ENCODE results near the gene BCL2L15. TPM values are rescaled to one million over a fixed set of nuclear protein-coding genes. Genes with fewer than 3 reads are reported as not detected.

BCL2L15 gene
- under 1 TPM; 0.13 to 0.89 (median 0.50) TPM for total RNA-seq

DNA sequence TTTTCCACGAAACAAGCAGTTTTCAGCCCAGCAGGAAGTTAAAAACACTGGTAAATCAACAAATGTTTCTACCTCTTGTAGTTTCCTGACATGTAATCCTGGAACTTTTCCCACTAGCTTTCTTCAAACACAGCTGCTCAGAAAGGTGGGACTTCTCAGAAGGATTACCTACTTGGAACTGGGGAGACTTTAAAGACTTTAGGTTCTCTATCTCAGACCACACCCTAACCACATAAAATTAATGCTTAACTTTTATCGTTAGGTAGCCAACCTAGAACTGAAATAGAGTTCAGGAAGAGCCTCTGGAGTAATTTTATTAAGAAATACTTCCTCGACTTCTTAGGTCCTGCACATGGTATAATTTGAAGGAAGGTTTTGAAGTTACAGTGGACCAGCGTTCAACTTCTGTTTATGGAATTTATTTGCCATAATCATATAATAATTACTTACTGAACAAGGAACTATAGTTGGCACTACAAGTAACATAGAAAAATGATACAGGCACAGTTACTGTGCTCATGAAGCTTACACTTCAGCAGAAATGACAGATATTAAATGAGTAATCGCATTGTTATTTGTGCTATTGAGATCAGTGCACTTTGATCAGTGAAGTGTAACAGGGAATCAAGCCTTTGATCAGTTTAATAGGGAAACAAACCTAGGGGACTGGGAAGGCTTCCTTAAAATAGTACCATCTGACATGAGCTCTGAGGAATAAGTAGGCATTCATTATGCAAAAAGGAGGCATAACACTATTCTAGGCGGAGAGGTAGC is at the start of gene BCL2L15:
Gene BCL2L15 (minus strand): TSS at position 180 of the 774 bp plus-strand sequence. CDS start 206 bp downstream, outside the sequence.
- Histone ChIP-seq H3K4me1 (peaks cover 7 to 8% of the 10 kb centered on the region in 2 donors), H3K9me3 (no peaks in the 10 kb centered on the region), H3K27ac (no peak within 1 kb of the TSS), H3K4me3 (replicated peaks in 1 of 3) (no peak within 1 kb of the TSS), H3K36me3 (no peaks in the 10 kb centered on the region), H3K27me3 (no peaks in the 10 kb centered on the region)
- no peak for DNase-seq
- TF ChIP-seq POLR2A (IDR thresholded peaks at IDR 0.05), result no peak
- TF ChIP-seq, protein P1, sequence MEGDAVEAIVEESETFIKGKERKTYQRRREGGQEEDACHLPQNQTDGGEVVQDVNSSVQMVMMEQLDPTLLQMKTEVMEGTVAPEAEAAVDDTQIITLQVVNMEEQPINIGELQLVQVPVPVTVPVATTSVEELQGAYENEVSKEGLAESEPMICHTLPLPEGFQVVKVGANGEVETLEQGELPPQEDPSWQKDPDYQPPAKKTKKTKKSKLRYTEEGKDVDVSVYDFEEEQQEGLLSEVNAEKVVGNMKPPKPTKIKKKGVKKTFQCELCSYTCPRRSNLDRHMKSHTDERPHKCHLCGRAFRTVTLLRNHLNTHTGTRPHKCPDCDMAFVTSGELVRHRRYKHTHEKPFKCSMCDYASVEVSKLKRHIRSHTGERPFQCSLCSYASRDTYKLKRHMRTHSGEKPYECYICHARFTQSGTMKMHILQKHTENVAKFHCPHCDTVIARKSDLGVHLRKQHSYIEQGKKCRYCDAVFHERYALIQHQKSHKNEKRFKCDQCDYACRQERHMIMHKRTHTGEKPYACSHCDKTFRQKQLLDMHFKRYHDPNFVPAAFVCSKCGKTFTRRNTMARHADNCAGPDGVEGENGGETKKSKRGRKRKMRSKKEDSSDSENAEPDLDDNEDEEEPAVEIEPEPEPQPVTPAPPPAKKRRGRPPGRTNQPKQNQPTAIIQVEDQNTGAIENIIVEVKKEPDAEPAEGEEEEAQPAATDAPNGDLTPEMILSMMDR (IDR thresholded peaks at IDR 0.05), result no peak
- intact Hi-C loops (cut with DNase I), result no loop called here
- 70 to 77% methylated on average over 6 of the region's 6 CpGs for WGBS, 2 donors

DNA sequence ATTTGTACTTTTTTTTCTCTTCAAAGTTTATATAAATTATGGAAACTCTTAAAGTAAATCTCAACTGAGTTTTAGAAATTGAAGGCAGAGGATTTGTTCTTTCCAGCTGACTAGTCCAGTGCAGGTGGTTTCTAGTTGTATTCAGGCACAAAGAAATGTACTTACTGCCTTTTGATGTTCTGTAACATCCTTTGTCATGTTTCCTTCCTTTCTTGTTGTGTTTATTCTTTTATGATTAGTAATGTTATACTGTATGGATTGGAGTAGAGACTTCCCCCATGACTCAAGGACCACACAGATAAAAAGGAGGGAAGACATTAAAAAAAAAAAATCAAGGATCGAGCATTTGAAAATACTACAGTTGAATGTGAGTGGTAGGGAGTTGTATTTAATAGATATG is 49.8 kb upstream of the BCL2L15 start:
- Histone ChIP-seq H3K9me3 (no peaks in the 10 kb centered on the region), H3K27me3 (no peaks in the 10 kb centered on the region), H3K4me1 (peaks cover 28 to 39% of the 10 kb centered on the region in 2 donors), H3K36me3 (peaks cover 9 to 11% of the 10 kb centered on the region in 2 donors), H3K27ac (no peak overlapping the region), H3K4me3 (replicated peaks in 1 of 3) (no peak overlapping the region)
- WGBS, 2 donors, result 78 to 85% methylated on average over 1 of the region's 1 CpG
- no peak for DNase-seq
- intact Hi-C loops (cut with DNase I), result no loop called here
- TF ChIP-seq, protein P1 (IDR thresholded peaks at IDR 0.05), result no peak
- TF ChIP-seq POLR2A (IDR thresholded peaks at IDR 0.05), result no peak

DNA sequence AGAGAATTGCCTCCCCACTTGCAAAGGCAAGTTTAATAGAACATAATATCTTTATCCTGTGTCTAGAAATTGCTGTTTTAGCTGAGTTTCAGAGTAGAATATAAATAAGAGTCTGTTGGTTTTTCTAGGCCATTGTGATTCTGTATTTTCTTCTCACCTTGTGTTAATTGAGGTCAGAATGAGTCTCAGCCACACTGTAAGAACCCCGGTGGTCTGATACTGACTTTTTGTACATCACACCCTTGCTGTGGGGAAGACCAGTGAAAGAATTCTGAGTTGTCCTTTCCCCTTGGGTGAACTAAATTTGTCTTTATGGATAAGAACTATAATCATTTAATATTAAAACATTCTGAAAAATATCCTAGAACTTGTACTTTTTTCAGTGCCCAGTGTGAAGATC is 48.6 kb upstream of the BCL2L15 start:
- no peak for DNase-seq
- peaks cover 40 to 48% of the 10 kb centered on the region in 2 donors for H3K4me1 ChIP-seq
- intact Hi-C loops (cut with DNase I), result no loop called here
- no peak overlapping the region for H3K4me3 ChIP-seq (replicated peaks in 1 of 3)
- H3K36me3 ChIP-seq, result peaks cover 6% of the 10 kb centered on the region in 2 donors
- no peak overlapping the region for H3K27ac ChIP-seq
- TF ChIP-seq, protein P1 (IDR thresholded peaks at IDR 0.05), result no peak
- TF ChIP-seq POLR2A (IDR thresholded peaks at IDR 0.05), result no peak
- no peaks in the 10 kb centered on the region for H3K9me3 ChIP-seq
- 78 to 84% methylated on average over 1 of the region's 1 CpG for WGBS, 2 donors
- no peaks in the 10 kb centered on the region for H3K27me3 ChIP-seq

DNA sequence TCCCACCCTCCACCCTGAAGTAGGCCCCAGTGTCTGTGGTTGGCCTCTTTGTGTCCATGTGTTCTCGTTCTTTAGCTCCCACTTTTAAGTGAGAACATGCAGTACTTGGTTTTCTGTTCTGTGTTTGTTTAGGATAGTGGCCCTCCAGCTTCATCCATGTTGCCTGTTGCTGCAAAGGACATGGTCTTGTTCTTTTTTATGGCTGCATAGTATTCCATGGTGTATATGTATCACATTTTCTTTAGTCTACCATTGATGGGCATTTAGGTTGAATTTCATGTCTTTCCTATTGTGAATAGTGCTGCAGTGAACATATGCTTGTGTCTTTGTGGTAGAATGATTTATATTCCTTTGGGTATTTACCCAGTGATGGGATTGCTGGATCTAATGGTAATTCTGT is 47.8 kb upstream of the BCL2L15 start:
- Histone ChIP-seq H3K9me3 (no peaks in the 10 kb centered on the region), H3K27me3 (no peaks in the 10 kb centered on the region), H3K4me1 (peaks cover 41 to 48% of the 10 kb centered on the region in 2 donors), H3K36me3 (no peaks in the 10 kb centered on the region), H3K4me3 (replicated peaks in 1 of 3) (no peak overlapping the region), H3K27ac (no peak overlapping the region)
- intact Hi-C loops (cut with DNase I), result no loop called here
- WGBS, 2 donors, result 96 to 100% methylated on average over 1 of the region's 1 CpG
- no peak for DNase-seq
- TF ChIP-seq POLR2A (IDR thresholded peaks at IDR 0.05), result no peak
- TF ChIP-seq, protein P1 (IDR thresholded peaks at IDR 0.05), result no peak

DNA sequence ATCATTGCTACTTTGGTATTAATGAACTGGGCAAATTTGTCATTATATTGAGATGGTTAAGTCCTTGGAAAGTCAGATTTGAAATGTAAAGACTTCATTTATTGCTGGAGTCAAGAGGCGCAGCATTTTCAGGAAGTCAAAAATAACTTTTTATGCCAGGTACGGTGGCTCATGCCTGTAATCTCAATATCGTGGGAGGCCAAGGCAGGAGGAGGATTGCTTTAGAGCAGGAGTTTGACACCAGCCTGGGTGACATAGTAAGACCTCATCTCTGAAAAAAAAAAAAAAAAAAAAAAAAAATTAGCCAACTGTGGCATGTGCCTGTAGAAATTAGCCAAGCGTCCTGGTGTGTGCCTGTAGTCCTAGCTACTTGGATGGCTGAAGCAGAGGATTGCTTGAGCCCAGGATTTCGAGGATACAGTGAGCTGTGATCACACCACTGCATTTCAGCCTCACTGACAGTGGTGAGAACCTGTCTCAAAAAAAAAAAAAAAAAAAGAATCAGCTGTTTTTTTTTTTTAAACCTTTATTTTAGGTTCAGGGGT is 47.2 kb upstream of the BCL2L15 start:
- H3K27me3 ChIP-seq, result no peaks in the 10 kb centered on the region
- DNase-seq, result peak; percentile 18 to 39
- H3K36me3 ChIP-seq, result no peaks in the 10 kb centered on the region
- no peak overlapping the region for H3K4me3 ChIP-seq (replicated peaks in 1 of 3)
- intact Hi-C loops (cut with DNase I), result no loop called here
- no peak overlapping the region for H3K27ac ChIP-seq
- no peaks in the 10 kb centered on the region for H3K9me3 ChIP-seq
- peaks cover 41 to 45% of the 10 kb centered on the region in 2 donors for H3K4me1 ChIP-seq
- 75 to 78% methylated on average over 5 of the region's 5 CpGs for WGBS, 2 donors
- TF ChIP-seq, protein P1 (IDR thresholded peaks at IDR 0.05), result no peak
- no peak for TF ChIP-seq POLR2A (IDR thresholded peaks at IDR 0.05)
